HepG2 (cell line): ENCODE measurements around the gene MLLT10.

Experiments
- ESRRA ChIP-seq: sonication (generic); formaldehyde crosslinking; IDR thresholded peaks from 2 replicates; pipeline ENCODE4 v1.5.1; 2020; ENCODE audit warnings: mild to moderate bottlenecking, low read depth, missing genetic modification reagents
- TBP ChIP-seq: sonication (generic); formaldehyde crosslinking; IDR thresholded peaks from 2 replicates; pipeline ENCODE4 v1.5.0; 2020; ENCODE audit warnings: missing genetic modification reagents
- ZNF263 ChIP-seq: sonication (generic); formaldehyde crosslinking; IDR thresholded peaks from 2 replicates; pipeline ENCODE4 v1.4.0; 2020; ENCODE audit warnings: missing genetic modification reagents
- TF ChIP-seq, protein P1 (sequence below): sonication (generic); formaldehyde crosslinking; IDR thresholded peaks from 2 replicates; pipeline ENCODE4 v1.5.0; 2020; ENCODE audit warnings: mild to moderate bottlenecking, missing genetic modification reagents, moderate library complexity
- TF ChIP-seq, protein P2 (sequence below), 2 experiments: sonication (generic) in 1 of 2; formaldehyde crosslinking in 1 of 2; IDR thresholded peaks; 2 replicates each; pipeline versions ENCODE4 v1.5.1 to v1.6.1; 2011 to 2020; ENCODE audit warnings: borderline replicate concordance in 1 of 2, low read depth in 1 of 2, low read length in 1 of 2, mild to moderate bottlenecking in 1 of 2, missing genetic modification reagents in 1 of 2, moderate library complexity in 1 of 2
- TF ChIP-seq, protein P3 (sequence below): sonication (generic); formaldehyde crosslinking; IDR thresholded peaks from 2 replicates; pipeline ENCODE4 v1.4.0; 2020; ENCODE audit warnings: missing genetic modification reagents
- TF ChIP-seq, protein P4 (sequence below): IDR thresholded peaks from 2 replicates; pipeline ENCODE4 v1.6.1; 2012; ENCODE audit warnings: low read depth, low read length, improper control_type of control experiment
- TF ChIP-seq, protein P5 (sequence below): IDR thresholded peaks from 2 replicates; pipeline ENCODE4 v1.6.1; 2016; ENCODE audit warnings: control low read depth
- TF ChIP-seq, protein P6 (sequence below): sonication (generic); formaldehyde crosslinking; IDR thresholded peaks from 2 replicates; pipeline ENCODE4 v1.4.0; 2020; ENCODE audit warnings: missing genetic modification reagents, mild to moderate bottlenecking, borderline replicate concordance

DNA sequence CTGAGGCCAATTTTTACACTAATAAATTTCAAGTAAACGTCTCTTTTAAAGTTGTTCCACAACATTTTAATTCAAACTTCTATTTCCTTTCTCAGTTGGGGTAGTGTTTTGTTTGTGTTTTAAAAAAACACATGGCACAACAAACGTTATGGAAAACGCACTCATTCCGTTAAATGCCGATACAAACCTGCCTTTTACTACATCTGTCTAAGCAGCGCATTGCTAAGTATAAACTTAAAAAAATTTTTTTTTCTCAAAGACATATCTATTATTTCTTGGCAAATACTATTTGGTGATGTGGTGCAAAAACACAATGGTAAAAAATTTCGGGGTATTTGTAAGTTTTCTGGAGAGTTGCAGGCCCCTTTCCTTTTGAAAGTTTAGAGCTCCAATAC is 9.9 kb upstream of the MLLT10 start:
- TF ChIP-seq, protein P1, sequence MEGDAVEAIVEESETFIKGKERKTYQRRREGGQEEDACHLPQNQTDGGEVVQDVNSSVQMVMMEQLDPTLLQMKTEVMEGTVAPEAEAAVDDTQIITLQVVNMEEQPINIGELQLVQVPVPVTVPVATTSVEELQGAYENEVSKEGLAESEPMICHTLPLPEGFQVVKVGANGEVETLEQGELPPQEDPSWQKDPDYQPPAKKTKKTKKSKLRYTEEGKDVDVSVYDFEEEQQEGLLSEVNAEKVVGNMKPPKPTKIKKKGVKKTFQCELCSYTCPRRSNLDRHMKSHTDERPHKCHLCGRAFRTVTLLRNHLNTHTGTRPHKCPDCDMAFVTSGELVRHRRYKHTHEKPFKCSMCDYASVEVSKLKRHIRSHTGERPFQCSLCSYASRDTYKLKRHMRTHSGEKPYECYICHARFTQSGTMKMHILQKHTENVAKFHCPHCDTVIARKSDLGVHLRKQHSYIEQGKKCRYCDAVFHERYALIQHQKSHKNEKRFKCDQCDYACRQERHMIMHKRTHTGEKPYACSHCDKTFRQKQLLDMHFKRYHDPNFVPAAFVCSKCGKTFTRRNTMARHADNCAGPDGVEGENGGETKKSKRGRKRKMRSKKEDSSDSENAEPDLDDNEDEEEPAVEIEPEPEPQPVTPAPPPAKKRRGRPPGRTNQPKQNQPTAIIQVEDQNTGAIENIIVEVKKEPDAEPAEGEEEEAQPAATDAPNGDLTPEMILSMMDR = no peak
- TF ChIP-seq TBP (CRISPR knock-in tag) (no peak), ESRRA (no peak), ZNF263 (CRISPR knock-in tag) (no peak)
- TF ChIP-seq, protein P2, sequence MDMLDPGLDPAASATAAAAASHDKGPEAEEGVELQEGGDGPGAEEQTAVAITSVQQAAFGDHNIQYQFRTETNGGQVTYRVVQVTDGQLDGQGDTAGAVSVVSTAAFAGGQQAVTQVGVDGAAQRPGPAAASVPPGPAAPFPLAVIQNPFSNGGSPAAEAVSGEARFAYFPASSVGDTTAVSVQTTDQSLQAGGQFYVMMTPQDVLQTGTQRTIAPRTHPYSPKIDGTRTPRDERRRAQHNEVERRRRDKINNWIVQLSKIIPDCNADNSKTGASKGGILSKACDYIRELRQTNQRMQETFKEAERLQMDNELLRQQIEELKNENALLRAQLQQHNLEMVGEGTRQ (IDR thresholded peaks at IDR 0.05; ENCODE audit: low read depth, low read length) = no peak
- TF ChIP-seq, protein P2 (CRISPR knock-in tag; IDR thresholded peaks at IDR 0.05; ENCODE audit: borderline replicate concordance) = no peak
- TF ChIP-seq, protein P3, sequence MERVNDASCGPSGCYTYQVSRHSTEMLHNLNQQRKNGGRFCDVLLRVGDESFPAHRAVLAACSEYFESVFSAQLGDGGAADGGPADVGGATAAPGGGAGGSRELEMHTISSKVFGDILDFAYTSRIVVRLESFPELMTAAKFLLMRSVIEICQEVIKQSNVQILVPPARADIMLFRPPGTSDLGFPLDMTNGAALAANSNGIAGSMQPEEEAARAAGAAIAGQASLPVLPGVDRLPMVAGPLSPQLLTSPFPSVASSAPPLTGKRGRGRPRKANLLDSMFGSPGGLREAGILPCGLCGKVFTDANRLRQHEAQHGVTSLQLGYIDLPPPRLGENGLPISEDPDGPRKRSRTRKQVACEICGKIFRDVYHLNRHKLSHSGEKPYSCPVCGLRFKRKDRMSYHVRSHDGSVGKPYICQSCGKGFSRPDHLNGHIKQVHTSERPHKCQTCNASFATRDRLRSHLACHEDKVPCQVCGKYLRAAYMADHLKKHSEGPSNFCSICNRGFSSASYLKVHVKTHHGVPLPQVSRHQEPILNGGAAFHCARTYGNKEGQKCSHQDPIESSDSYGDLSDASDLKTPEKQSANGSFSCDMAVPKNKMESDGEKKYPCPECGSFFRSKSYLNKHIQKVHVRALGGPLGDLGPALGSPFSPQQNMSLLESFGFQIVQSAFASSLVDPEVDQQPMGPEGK (CRISPR knock-in tag) = no peak
- TF ChIP-seq, protein P4, sequence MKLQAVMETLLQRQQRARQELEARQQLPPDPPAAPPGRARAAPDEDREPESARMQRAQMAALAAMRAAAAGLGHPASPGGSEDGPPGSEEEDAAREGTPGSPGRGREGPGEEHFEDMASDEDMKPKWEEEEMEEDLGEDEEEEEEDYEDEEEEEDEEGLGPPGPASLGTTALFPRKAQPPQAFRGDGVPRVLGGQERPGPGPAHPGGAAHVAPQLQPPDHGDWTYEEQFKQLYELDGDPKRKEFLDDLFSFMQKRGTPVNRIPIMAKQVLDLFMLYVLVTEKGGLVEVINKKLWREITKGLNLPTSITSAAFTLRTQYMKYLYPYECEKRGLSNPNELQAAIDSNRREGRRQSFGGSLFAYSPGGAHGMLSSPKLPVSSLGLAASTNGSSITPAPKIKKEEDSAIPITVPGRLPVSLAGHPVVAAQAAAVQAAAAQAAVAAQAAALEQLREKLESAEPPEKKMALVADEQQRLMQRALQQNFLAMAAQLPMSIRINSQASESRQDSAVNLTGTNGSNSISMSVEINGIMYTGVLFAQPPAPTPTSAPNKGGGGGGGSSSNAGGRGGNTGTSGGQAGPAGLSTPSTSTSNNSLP = no peak
- TF ChIP-seq, protein P5, sequence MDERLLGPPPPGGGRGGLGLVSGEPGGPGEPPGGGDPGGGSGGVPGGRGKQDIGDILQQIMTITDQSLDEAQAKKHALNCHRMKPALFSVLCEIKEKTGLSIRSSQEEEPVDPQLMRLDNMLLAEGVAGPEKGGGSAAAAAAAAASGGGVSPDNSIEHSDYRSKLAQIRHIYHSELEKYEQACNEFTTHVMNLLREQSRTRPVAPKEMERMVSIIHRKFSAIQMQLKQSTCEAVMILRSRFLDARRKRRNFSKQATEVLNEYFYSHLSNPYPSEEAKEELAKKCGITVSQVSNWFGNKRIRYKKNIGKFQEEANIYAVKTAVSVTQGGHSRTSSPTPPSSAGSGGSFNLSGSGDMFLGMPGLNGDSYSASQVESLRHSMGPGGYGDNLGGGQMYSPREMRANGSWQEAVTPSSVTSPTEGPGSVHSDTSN = no peak
- TF ChIP-seq, protein P6, sequence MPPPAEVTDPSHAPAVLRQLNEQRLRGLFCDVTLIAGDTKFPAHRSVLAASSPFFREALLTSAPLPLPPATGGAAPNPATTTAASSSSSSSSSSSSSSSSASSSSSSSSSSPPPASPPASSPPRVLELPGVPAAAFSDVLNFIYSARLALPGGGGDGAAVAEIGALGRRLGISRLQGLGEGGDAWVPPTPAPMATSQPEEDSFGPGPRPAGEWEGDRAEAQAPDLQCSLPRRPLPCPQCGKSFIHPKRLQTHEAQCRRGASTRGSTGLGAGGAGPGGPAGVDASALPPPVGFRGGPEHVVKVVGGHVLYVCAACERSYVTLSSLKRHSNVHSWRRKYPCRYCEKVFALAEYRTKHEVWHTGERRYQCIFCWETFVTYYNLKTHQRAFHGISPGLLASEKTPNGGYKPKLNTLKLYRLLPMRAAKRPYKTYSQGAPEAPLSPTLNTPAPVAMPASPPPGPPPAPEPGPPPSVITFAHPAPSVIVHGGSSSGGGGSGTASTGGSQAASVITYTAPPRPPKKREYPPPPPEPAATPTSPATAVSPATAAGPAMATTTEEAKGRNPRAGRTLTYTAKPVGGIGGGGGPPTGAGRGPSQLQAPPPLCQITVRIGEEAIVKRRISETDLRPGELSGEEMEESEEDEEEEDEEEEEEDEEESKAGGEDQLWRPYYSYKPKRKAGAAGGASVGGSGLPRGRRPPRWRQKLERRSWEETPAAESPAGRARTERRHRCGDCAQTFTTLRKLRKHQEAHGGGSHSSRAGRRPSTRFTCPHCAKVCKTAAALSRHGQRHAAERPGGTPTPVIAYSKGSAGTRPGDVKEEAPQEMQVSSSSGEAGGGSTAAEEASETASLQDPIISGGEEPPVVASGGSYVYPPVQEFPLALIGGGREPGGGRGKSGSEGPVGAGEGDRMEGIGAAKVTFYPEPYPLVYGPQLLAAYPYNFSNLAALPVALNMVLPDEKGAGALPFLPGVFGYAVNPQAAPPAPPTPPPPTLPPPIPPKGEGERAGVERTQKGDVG = no peak
